OCI-LY7 (cell line): ENCODE data around the gene UAP1L1. TPM values are rescaled to one million over a fixed set of nuclear protein-coding genes. Genes with fewer than 3 reads are reported as not detected.

Source experiments
- BruUV-seq: library from RNA; stranded (reverse); fragments of 400-500 nt; replicated peaks from 2 replicates; lab custom pipeline; 2021; lab: Mats Ljungman, UMichigan
- CTCF ChIA-PET: fragments of 300-600 bp; sonication (Branson Sonifier 250); formaldehyde crosslinking; loops from one replicate; lab custom pipeline; 2022; ENCODE audit warnings: antibody characterized with exemption; ENCODE audit not compliant: unreplicated experiment; lab: Charles Lee
- POLR2A ChIA-PET: fragments of 300-600 bp; sonication (Branson Sonifier 250); formaldehyde crosslinking; loops from one replicate; lab custom pipeline; 2022; ENCODE audit warnings: antibody characterized with exemption; lab: Charles Lee
- DNase-seq: peaks from one replicate; pipeline ENCODE4 v3.0.0-alpha.2; 2015; ENCODE audit warnings: low spot score
- H2AFZ ChIP-seq: fragments of 200-600 bp; sonication (generic), shearing (Covaris generic); 2 replicates; pipeline ENCODE4 v1.6.1; 2014; ENCODE audit warnings: mild to moderate bottlenecking, antibody characterized with exemption, low read length, moderate library complexity
- H3K27ac ChIP-seq: fragments of 200-600 bp; sonication (generic); 2 replicates; pipeline ENCODE4 v1.5.1; 2014; ENCODE audit warnings: mixed run types, low read depth, mild to moderate bottlenecking, moderate library complexity, low read length, inconsistent platforms; ENCODE audit not compliant: poor library complexity, severe bottlenecking
- H3K36me3 ChIP-seq: fragments of 200-600 bp; sonication (generic); 2 replicates; pipeline ENCODE4 v1.6.1; 2014; ENCODE audit warnings: mild to moderate bottlenecking, antibody characterized with exemption, low read length, moderate library complexity, mixed read lengths; ENCODE audit not compliant: insufficient read depth
- H3K4me1 ChIP-seq: fragments of 200-600 bp; sonication (generic); 2 replicates; pipeline ENCODE4 v1.5.1; 2014; ENCODE audit warnings: mild to moderate bottlenecking, low read length; ENCODE audit not compliant: insufficient read depth, poor library complexity, severe bottlenecking
- H3K4me2 ChIP-seq: fragments of 200-600 bp; sonication (generic); 2 replicates; pipeline ENCODE4 v1.6.1; 2014; ENCODE audit warnings: mild to moderate bottlenecking, low read length
- H3K4me3 ChIP-seq: fragments of 200-600 bp; sonication (generic); 2 replicates; pipeline ENCODE4 v1.5.1; 2014; ENCODE audit warnings: mild to moderate bottlenecking, low read depth, low read length; ENCODE audit not compliant: poor library complexity, severe bottlenecking
- H3K79me2 ChIP-seq: fragments of 200-600 bp; sonication (generic); 2 replicates; pipeline ENCODE4 v1.6.1; 2016; ENCODE audit warnings: low read depth, mild to moderate bottlenecking, low read length, moderate library complexity, mixed read lengths; ENCODE audit not compliant: insufficient read depth
- H3K9me2 ChIP-seq: fragments of 200-600 bp; sonication (generic); 2 replicates; pipeline ENCODE4 v1.6.1; 2016; ENCODE audit warnings: mild to moderate bottlenecking, low read length, mixed read lengths; ENCODE audit not compliant: insufficient read depth
- H3K9me3 ChIP-seq: fragments of 200-600 bp; sonication (generic); 2 replicates; pipeline ENCODE4 v1.6.1; 2014; ENCODE audit warnings: mild to moderate bottlenecking, mixed run types, low read length, mixed read lengths
- H4K20me1 ChIP-seq: fragments of 200-600 bp; sonication (generic); 2 replicates; pipeline ENCODE4 v1.6.1; 2014; ENCODE audit warnings: mild to moderate bottlenecking, antibody characterized with exemption, low read length, moderate library complexity, mixed read lengths; ENCODE audit not compliant: insufficient read depth
- EZH2phosphoT487 ChIP-seq: fragments of 200-600 bp; sonication (generic); IDR thresholded peaks from 2 replicates; pipeline ENCODE4 v1.6.1; 2018; ENCODE audit warnings: low read depth, borderline replicate concordance, mild to moderate bottlenecking, mixed run types, antibody characterized with exemption, low read length, moderate library complexity, mixed read lengths
- intact Hi-C: fragments of 100-400 bp; cut with micrococcal nuclease; formaldehyde crosslinking; loops from one replicate; pipeline ENCODE4 v1.10.0; 2022; ENCODE audit not compliant: unreplicated experiment
- total RNA-seq, 2 experiments: library from RNA; depleted of rRNA in 1 of 2; stranded (reverse); fragments of >200 nt in 1 of 2; shearing (Covaris generic) in 1 of 2; gene quantifications; 2 replicates each; pipeline ENCODE4 v1.2.3, GENCODE V29; 2014 to 2022
- TF ChIP-seq, protein P1 (sequence below): fragments of 200-600 bp; sonication (generic); conservative IDR thresholded peaks from 2 replicates; pipeline ENCODE4 v1.5.1; 2014; ENCODE audit warnings: mild to moderate bottlenecking, antibody characterized with exemption, low read length, moderate library complexity, mixed read lengths

Gene UAP1L1
- total RNA-seq, 2 experiments from 2014 or later: 5.7 to 16.7 TPM

GRCh38 chr9:137040568-137040967 is 36.7 kb upstream of the UAP1L1 start:
- no TSS peak for BruUV-seq
- no peak for TF ChIP-seq EZH2phosphoT487
- TF ChIP-seq, protein P1, sequence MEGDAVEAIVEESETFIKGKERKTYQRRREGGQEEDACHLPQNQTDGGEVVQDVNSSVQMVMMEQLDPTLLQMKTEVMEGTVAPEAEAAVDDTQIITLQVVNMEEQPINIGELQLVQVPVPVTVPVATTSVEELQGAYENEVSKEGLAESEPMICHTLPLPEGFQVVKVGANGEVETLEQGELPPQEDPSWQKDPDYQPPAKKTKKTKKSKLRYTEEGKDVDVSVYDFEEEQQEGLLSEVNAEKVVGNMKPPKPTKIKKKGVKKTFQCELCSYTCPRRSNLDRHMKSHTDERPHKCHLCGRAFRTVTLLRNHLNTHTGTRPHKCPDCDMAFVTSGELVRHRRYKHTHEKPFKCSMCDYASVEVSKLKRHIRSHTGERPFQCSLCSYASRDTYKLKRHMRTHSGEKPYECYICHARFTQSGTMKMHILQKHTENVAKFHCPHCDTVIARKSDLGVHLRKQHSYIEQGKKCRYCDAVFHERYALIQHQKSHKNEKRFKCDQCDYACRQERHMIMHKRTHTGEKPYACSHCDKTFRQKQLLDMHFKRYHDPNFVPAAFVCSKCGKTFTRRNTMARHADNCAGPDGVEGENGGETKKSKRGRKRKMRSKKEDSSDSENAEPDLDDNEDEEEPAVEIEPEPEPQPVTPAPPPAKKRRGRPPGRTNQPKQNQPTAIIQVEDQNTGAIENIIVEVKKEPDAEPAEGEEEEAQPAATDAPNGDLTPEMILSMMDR: no peak
- intact Hi-C loops: no loop called here
- ChIA-PET POLR2A (no interaction called here), CTCF (no interaction called here)
- Histone ChIP-seq H3K36me3 (no peaks in the 10 kb centered on the region), H3K9me2 (no peaks in the 10 kb centered on the region), H3K4me2 (no peak overlapping the region), H3K27ac (no peak overlapping the region), H3K9me3 (no peaks in the 10 kb centered on the region), H3K4me1 (no peaks in the 10 kb centered on the region), H3K79me2 (no peaks in the 10 kb centered on the region), H2AFZ (no peak overlapping the region), H3K4me3 (no peak overlapping the region), H4K20me1 (0 out of 2 replicates have a peak, but pooled peaks cover 3% of the 10 kb centered on the region)
- DNase-seq: no peak

DNA sequence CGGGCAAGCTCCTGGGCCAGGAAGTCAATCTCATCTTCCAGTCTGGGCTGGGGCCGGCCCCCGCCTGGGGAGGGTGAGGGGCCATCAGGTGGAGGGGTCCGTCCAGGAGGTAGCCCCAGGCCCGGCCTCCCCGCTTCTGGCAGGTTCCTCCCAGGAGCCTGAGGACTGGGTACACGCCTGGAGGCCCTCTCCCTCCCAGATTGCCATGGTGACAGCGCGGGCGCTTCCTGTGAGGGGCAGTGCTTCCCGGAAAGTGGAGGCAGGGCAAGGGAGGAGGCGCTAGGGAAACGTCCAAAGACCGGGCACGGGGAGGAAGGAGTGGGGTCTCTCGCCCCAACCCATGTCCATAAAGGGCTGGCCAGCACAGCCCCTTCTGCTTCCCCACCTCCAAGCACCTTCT is 36.2 kb upstream of the UAP1L1 start:
- Histone ChIP-seq H3K9me2 (no peaks in the 10 kb centered on the region), H3K36me3 (no peaks in the 10 kb centered on the region), H3K9me3 (no peaks in the 10 kb centered on the region), H3K4me2 (no peak overlapping the region), H2AFZ (no peak overlapping the region), H3K79me2 (no peaks in the 10 kb centered on the region), H3K27ac (no peak overlapping the region), H3K4me3 (no peak overlapping the region), H4K20me1 (0 out of 2 replicates have a peak, but pooled peaks cover 3% of the 10 kb centered on the region), H3K4me1 (peaks cover under 1% of the 10 kb centered on the region)
- DNase-seq: no peak
- intact Hi-C loops: no loop called here
- no peak for TF ChIP-seq EZH2phosphoT487
- TF ChIP-seq, protein P1: no peak
- POLR2A ChIA-PET: no interaction called here
- BruUV-seq: no TSS peak
- CTCF ChIA-PET: no interaction called here
